22Rv1 (cell line): Measurements from ENCODE around the gene ITPKC.

Experiments
- CTCF ChIP-seq: fragments of 450-650 bp; IDR thresholded peaks from 2 replicates; pipeline ENCODE4 v1.5.1; 2017; ENCODE audit warnings: mild to moderate bottlenecking
- ZFX ChIP-seq: fragments of 450-650 bp; IDR thresholded peaks from 2 replicates; pipeline ENCODE4 v1.6.1; 2017; ENCODE audit warnings: antibody characterized with exemption, borderline replicate concordance

DNA sequence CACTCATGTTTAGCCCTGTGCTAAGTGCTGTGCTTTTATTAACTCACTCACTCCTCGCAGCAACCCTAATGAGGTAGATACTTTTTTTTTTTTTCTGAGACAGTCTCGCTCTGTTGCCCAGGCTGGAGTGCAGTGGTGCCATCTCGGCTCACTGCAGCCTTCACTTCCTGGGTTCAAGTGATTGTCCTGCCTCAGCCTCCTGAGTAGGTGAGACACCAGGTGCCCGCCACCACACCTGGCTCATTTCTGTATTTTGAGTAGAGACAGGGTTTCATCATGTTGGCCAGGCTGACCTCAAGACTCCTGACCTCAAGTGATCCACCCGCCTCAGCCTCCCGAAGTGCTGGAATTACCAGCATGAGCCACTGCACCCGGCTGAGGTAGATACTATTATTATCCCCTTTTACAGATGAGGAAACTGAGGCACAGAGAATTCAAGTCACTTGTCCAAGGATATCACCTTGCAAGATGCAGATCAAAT lies 2.5 kb downstream of the ITPKC start:
- TF ChIP-seq CTCF (no peak), ZFX (no peak)
